Measurements from ENCODE around the gene DLG2.

DNA sequence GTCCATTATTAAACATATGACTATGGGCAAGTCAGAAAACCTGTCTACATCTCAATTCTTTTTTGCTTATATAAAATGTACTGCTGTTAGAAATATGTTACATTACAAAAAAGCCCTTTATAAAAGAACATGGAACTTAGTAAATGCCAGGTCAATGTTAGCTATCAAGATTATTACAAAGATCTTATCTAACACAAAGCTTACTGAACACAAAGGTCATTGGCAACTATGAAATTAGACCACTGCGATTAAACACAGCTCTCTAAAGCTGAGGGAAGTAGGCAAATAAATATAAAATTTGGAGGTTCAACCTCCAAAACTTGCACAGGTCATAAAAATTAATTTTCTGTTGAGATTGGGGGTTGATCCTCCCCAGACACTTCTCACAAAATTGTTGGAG lies 1648.2 kb downstream of the DLG2 start:
- TF ChIP-seq RAD21 (IDR thresholded peaks at IDR 0.05) (no peak), RXRA (IDR thresholded peaks at IDR 0.05) (peak in 1 of 2 donors; percentile 11), TAF1 (conservative IDR thresholded peaks at IDR 0.05) (no peak), SP1 (IDR thresholded peaks at IDR 0.05) (no peak), YY1 (IDR thresholded peaks at IDR 0.05) (no peak), GABPA (IDR thresholded peaks at IDR 0.05 in 1 of 2, conservative IDR thresholded peaks at IDR 0.05 in 1 of 2) (no peak), FOXA2 (IDR thresholded peaks at IDR 0.05) (no peak), EGR1 (IDR thresholded peaks at IDR 0.05; ENCODE audit: low read depth in 2 of 2) (no peak), JUND (IDR thresholded peaks at IDR 0.05) (no peak)
- TF ChIP-seq, protein P1, sequence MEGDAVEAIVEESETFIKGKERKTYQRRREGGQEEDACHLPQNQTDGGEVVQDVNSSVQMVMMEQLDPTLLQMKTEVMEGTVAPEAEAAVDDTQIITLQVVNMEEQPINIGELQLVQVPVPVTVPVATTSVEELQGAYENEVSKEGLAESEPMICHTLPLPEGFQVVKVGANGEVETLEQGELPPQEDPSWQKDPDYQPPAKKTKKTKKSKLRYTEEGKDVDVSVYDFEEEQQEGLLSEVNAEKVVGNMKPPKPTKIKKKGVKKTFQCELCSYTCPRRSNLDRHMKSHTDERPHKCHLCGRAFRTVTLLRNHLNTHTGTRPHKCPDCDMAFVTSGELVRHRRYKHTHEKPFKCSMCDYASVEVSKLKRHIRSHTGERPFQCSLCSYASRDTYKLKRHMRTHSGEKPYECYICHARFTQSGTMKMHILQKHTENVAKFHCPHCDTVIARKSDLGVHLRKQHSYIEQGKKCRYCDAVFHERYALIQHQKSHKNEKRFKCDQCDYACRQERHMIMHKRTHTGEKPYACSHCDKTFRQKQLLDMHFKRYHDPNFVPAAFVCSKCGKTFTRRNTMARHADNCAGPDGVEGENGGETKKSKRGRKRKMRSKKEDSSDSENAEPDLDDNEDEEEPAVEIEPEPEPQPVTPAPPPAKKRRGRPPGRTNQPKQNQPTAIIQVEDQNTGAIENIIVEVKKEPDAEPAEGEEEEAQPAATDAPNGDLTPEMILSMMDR (IDR thresholded peaks at IDR 0.05; ENCODE audit: low read depth, low read length, missing input control): no peak
- TF ChIP-seq, protein P2, sequence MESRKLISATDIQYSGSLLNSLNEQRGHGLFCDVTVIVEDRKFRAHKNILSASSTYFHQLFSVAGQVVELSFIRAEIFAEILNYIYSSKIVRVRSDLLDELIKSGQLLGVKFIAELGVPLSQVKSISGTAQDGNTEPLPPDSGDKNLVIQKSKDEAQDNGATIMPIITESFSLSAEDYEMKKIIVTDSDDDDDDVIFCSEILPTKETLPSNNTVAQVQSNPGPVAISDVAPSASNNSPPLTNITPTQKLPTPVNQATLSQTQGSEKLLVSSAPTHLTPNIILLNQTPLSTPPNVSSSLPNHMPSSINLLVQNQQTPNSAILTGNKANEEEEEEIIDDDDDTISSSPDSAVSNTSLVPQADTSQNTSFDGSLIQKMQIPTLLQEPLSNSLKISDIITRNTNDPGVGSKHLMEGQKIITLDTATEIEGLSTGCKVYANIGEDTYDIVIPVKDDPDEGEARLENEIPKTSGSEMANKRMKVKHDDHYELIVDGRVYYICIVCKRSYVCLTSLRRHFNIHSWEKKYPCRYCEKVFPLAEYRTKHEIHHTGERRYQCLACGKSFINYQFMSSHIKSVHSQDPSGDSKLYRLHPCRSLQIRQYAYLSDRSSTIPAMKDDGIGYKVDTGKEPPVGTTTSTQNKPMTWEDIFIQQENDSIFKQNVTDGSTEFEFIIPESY (IDR thresholded peaks at IDR 0.05): no peak
- TF ChIP-seq, protein P3, sequence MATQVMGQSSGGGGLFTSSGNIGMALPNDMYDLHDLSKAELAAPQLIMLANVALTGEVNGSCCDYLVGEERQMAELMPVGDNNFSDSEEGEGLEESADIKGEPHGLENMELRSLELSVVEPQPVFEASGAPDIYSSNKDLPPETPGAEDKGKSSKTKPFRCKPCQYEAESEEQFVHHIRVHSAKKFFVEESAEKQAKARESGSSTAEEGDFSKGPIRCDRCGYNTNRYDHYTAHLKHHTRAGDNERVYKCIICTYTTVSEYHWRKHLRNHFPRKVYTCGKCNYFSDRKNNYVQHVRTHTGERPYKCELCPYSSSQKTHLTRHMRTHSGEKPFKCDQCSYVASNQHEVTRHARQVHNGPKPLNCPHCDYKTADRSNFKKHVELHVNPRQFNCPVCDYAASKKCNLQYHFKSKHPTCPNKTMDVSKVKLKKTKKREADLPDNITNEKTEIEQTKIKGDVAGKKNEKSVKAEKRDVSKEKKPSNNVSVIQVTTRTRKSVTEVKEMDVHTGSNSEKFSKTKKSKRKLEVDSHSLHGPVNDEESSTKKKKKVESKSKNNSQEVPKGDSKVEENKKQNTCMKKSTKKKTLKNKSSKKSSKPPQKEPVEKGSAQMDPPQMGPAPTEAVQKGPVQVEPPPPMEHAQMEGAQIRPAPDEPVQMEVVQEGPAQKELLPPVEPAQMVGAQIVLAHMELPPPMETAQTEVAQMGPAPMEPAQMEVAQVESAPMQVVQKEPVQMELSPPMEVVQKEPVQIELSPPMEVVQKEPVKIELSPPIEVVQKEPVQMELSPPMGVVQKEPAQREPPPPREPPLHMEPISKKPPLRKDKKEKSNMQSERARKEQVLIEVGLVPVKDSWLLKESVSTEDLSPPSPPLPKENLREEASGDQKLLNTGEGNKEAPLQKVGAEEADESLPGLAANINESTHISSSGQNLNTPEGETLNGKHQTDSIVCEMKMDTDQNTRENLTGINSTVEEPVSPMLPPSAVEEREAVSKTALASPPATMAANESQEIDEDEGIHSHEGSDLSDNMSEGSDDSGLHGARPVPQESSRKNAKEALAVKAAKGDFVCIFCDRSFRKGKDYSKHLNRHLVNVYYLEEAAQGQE (IDR thresholded peaks at IDR 0.05): no peak
- TF ChIP-seq, protein P4, sequence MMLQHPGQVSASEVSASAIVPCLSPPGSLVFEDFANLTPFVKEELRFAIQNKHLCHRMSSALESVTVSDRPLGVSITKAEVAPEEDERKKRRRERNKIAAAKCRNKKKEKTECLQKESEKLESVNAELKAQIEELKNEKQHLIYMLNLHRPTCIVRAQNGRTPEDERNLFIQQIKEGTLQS (IDR thresholded peaks at IDR 0.05): no peak
- TF ChIP-seq, protein P5, sequence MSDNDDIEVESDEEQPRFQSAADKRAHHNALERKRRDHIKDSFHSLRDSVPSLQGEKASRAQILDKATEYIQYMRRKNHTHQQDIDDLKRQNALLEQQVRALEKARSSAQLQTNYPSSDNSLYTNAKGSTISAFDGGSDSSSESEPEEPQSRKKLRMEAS (IDR thresholded peaks at IDR 0.05): no peak
